Measurements from ENCODE around the gene HOXB3.

The HOXB3 gene

GRCh38 chr17:48548523-48549280, 41.3 kb downstream of the HOXB3 start:
- TF ChIP-seq TSHZ2 (CRISPR knock-in tag; IDR thresholded peaks at IDR 0.05), result no peak
- no peak for TF ChIP-seq RARB (CRISPR knock-in tag; IDR thresholded peaks at IDR 0.05)
- no peak for TF ChIP-seq POU6F1 (CRISPR knock-in tag; IDR thresholded peaks at IDR 0.05; ENCODE audit: borderline replicate concordance, low read depth)
- no peak for TF ChIP-seq BACH2 (CRISPR knock-in tag; IDR thresholded peaks at IDR 0.05; ENCODE audit: borderline replicate concordance)
- no peak for TF ChIP-seq GLIS3 (CRISPR knock-in tag; IDR thresholded peaks at IDR 0.05)
- no peak for TF ChIP-seq CSRNP3 (CRISPR knock-in tag; IDR thresholded peaks at IDR 0.05)
- no peak for TF ChIP-seq ZFP30 (CRISPR knock-in tag; IDR thresholded peaks at IDR 0.05)
- TF ChIP-seq TCF4 (CRISPR knock-in tag; IDR thresholded peaks at IDR 0.05; ENCODE audit: borderline replicate concordance), result no peak
- no peak for ATAC-seq

- TF ChIP-seq OSR1 (CRISPR knock-in tag; IDR thresholded peaks at IDR 0.05) (no peak), TCF4 (CRISPR knock-in tag; IDR thresholded peaks at IDR 0.05; ENCODE audit: borderline replicate concordance) (no peak), ESRRG (CRISPR knock-in tag; IDR thresholded peaks at IDR 0.05) (no peak), TOX (CRISPR knock-in tag; IDR thresholded peaks at IDR 0.05; ENCODE audit: borderline replicate concordance) (no peak), GLIS3 (CRISPR knock-in tag; IDR thresholded peaks at IDR 0.05) (no peak), ZNF8 (CRISPR knock-in tag; IDR thresholded peaks at IDR 0.05) (no peak), PATZ1 (CRISPR knock-in tag; IDR thresholded peaks at IDR 0.05; ENCODE audit: borderline replicate concordance) (no peak), ARNTL (CRISPR knock-in tag; IDR thresholded peaks at IDR 0.05; ENCODE audit: borderline replicate concordance, low read depth) (no peak), ZNF70 (CRISPR knock-in tag; IDR thresholded peaks at IDR 0.05) (no peak), RARB (CRISPR knock-in tag; IDR thresholded peaks at IDR 0.05) (no peak), ZNF565 (CRISPR knock-in tag; conservative IDR thresholded peaks at IDR 0.05; ENCODE audit: low read depth) (no peak), ZFP30 (CRISPR knock-in tag; IDR thresholded peaks at IDR 0.05) (no peak), CSDC2 (CRISPR knock-in tag; IDR thresholded peaks at IDR 0.05) (no peak), ZC3H10 (CRISPR knock-in tag; IDR thresholded peaks at IDR 0.05) (no peak)
- no peak for ATAC-seq
Observed at GRCh38 chr17:48547808-48548522, 42.1 kb downstream of the HOXB3 start.

- ATAC-seq, result no peak
- TF ChIP-seq CSRNP3 (CRISPR knock-in tag; IDR thresholded peaks at IDR 0.05) (no peak), CREB5 (CRISPR knock-in tag; IDR thresholded peaks at IDR 0.05; ENCODE audit: low read depth) (no peak), OSR1 (CRISPR knock-in tag; IDR thresholded peaks at IDR 0.05) (no peak), TSHZ2 (CRISPR knock-in tag; IDR thresholded peaks at IDR 0.05) (no peak), ZNF565 (CRISPR knock-in tag; conservative IDR thresholded peaks at IDR 0.05; ENCODE audit: low read depth) (no peak), ARNTL (CRISPR knock-in tag; IDR thresholded peaks at IDR 0.05; ENCODE audit: borderline replicate concordance, low read depth) (no peak), GLIS3 (CRISPR knock-in tag; IDR thresholded peaks at IDR 0.05) (no peak), RARB (CRISPR knock-in tag; IDR thresholded peaks at IDR 0.05) (no peak), ZNF70 (CRISPR knock-in tag; IDR thresholded peaks at IDR 0.05) (no peak)
Observed at GRCh38 chr17:48546924-48547807, 42.9 kb downstream of the HOXB3 start.

Measured in SK-N-SH treated with all-trans-retinoic acid at 6 μM for 48 hours (cell line).